HEK293 (cell line): ENCODE results near the gene RBM18.

Experiments used
- CTCF ChIA-PET: fragments of 350-600 bp; formaldehyde crosslinking; extraction: SDS; loops from one replicate; lab custom pipeline; 2021; ENCODE audit warnings: antibody characterized with exemption; lab: Yijun Ruan, JAX
- POLR2A ChIA-PET: fragments of 300-600 bp; formaldehyde crosslinking; extraction: SDS; loops from one replicate; lab custom pipeline; 2020; ENCODE audit warnings: antibody characterized with exemption, inconsistent platforms; lab: Yijun Ruan, JAX
- H3K27ac ChIP-seq: fragments of 200-500 bp; sonication (Bioruptor generic); 2 replicates; pipeline ENCODE4 v1.5.1; 2014; ENCODE audit warnings: low read depth, low read length, control low read depth, inconsistent platforms; ENCODE audit errors: extremely low read depth
- H3K36me3 ChIP-seq, 2 experiments: fragments of 200-500 bp in 1 of 2; sonication (Bioruptor generic) in 1 of 2; 1 replicate in 1 of 2; 2 replicates in 1 of 2; pipeline ENCODE4 v1.5.1; 2014 to 2017; ENCODE audit warnings: inconsistent platforms in 2 of 2, low read length in 2 of 2; ENCODE audit not compliant: control insufficient read depth in 2 of 2, insufficient read depth in 1 of 2
- H3K4me1 ChIP-seq: fragments of 200-500 bp; sonication (Bioruptor generic); 2 replicates; pipeline ENCODE4 v1.5.1; 2014; ENCODE audit warnings: mild to moderate bottlenecking, low read length, inconsistent platforms; ENCODE audit not compliant: control insufficient read depth, insufficient read depth
- H3K4me3 ChIP-seq: 2 replicates; pipeline ENCODE4 v1.5.1; 2011; ENCODE audit warnings: low read depth, mild to moderate bottlenecking, control low read depth, low read length, moderate library complexity
- H3K9me3 ChIP-seq: fragments of 200-500 bp; sonication (Bioruptor generic); 2 replicates; pipeline ENCODE4 v1.5.1; 2014; ENCODE audit warnings: low read depth, low read length, inconsistent platforms; ENCODE audit not compliant: control insufficient read depth, insufficient read depth
- GLIS2 ChIP-seq: fragments of 450-650 bp; formaldehyde crosslinking; IDR thresholded peaks from 2 replicates; pipeline ENCODE4 v1.5.1; 2016; ENCODE audit warnings: missing biosample characterization, missing genetic modification characterization
- RBAK ChIP-seq: fragments of 450-650 bp; formaldehyde crosslinking; IDR thresholded peaks from 2 replicates; pipeline ENCODE4 v1.5.1; 2016; ENCODE audit warnings: missing biosample characterization, missing genetic modification characterization
- ZBTB10 ChIP-seq: fragments of 450-650 bp; formaldehyde crosslinking; IDR thresholded peaks from 2 replicates; pipeline ENCODE4 v1.5.1; 2016; ENCODE audit warnings: missing biosample characterization, missing genetic modification characterization
- ZBTB6 ChIP-seq: fragments of 450-650 bp; formaldehyde crosslinking; IDR thresholded peaks from 2 replicates; pipeline ENCODE4 v1.5.1; 2017; ENCODE audit warnings: missing biosample characterization, missing genetic modification characterization
- ZFP3 ChIP-seq: fragments of 450-650 bp; formaldehyde crosslinking; IDR thresholded peaks from 2 replicates; pipeline ENCODE4 v1.5.1; 2016; ENCODE audit warnings: low read depth, missing biosample characterization, missing genetic modification characterization
- ZNF157 ChIP-seq: fragments of 450-650 bp; formaldehyde crosslinking; IDR thresholded peaks from 2 replicates; pipeline ENCODE4 v1.5.1; 2016; ENCODE audit warnings: missing biosample characterization, missing genetic modification characterization
- ZNF214 ChIP-seq: fragments of 450-650 bp; formaldehyde crosslinking; IDR thresholded peaks from 2 replicates; pipeline ENCODE4 v1.5.1; 2017; ENCODE audit warnings: missing biosample characterization, mild to moderate bottlenecking, missing genetic modification characterization, borderline replicate concordance
- ZNF223 ChIP-seq: fragments of 450-650 bp; formaldehyde crosslinking; IDR thresholded peaks from 2 replicates; pipeline ENCODE4 v1.5.1; 2016; ENCODE audit warnings: missing biosample characterization, missing genetic modification characterization
- ZNF449 ChIP-seq: fragments of 450-650 bp; formaldehyde crosslinking; IDR thresholded peaks from 2 replicates; pipeline ENCODE4 v1.5.1; 2017; ENCODE audit warnings: missing biosample characterization, mild to moderate bottlenecking, missing genetic modification characterization, moderate library complexity
- ZNF513 ChIP-seq: fragments of 450-650 bp; IDR thresholded peaks from 2 replicates; pipeline ENCODE4 v1.5.1; 2018; ENCODE audit warnings: missing biosample characterization, missing genetic modification characterization
- ZNF571 ChIP-seq: fragments of 450-650 bp; formaldehyde crosslinking; IDR thresholded peaks from 2 replicates; pipeline ENCODE4 v1.5.0; 2017; ENCODE audit warnings: missing biosample characterization, missing genetic modification characterization
- ZNF626 ChIP-seq: fragments of 450-650 bp; sonication (Bioruptor Pico); formaldehyde crosslinking; IDR thresholded peaks from 2 replicates; pipeline ENCODE4 v1.5.1; 2018; ENCODE audit warnings: missing biosample characterization, missing genetic modification characterization, inconsistent platforms
- ZNF692 ChIP-seq: fragments of 450-650 bp; formaldehyde crosslinking; IDR thresholded peaks from 2 replicates; pipeline ENCODE4 v1.5.1; 2016; ENCODE audit warnings: missing biosample characterization, missing genetic modification characterization
- ZNF704 ChIP-seq: fragments of 450-650 bp; formaldehyde crosslinking; IDR thresholded peaks from 2 replicates; pipeline ENCODE4 v1.5.1; 2016; ENCODE audit warnings: missing biosample characterization, missing genetic modification characterization
- ZNF830 ChIP-seq: fragments of 450-650 bp; IDR thresholded peaks from 2 replicates; pipeline ENCODE4 v1.5.0; 2018; ENCODE audit warnings: missing biosample characterization, missing genetic modification characterization, low read depth, mild to moderate bottlenecking, moderate library complexity

The RBM18 gene

GRCh38 chr9:122204055-122204454 lies 60.6 kb downstream of the RBM18 start:
- ChIA-PET POLR2A (no interaction called here), CTCF (interaction anchor here (1.0 kb wide), 1 partner anchor 22 kb away, joined by 3 read pairs; no protein-coding TSS in a partner anchor)
- no peaks in the 10 kb centered on the region for H3K4me1 ChIP-seq

More at GRCh38 chr9:122204055-122204454, 60.6 kb downstream of the RBM18 start:
- no peak overlapping the region for H3K27ac ChIP-seq
- H3K36me3 ChIP-seq, result no peaks in the 10 kb centered on the region
- no peaks in the 10 kb centered on the region for H3K9me3 ChIP-seq
- H3K4me3 ChIP-seq, result no peak overlapping the region
- no peak for TF ChIP-seq ZNF214 (tag by site-specific recombination)
- TF ChIP-seq ZBTB10 (tag by site-specific recombination), result no peak
- no peak for TF ChIP-seq ZNF513 (tag by site-specific recombination)
- no peak for TF ChIP-seq ZNF223 (tag by site-specific recombination)
- no peak for TF ChIP-seq ZNF692 (tag by site-specific recombination)
- no peak for TF ChIP-seq RBAK (tag by site-specific recombination)
- no peak for TF ChIP-seq ZNF571
- TF ChIP-seq ZNF626, result no peak
- TF ChIP-seq ZNF830 (tag by site-specific recombination), result no peak
- no peak for TF ChIP-seq ZNF704 (tag by site-specific recombination)
- TF ChIP-seq ZBTB6 (tag by site-specific recombination), result no peak
- no peak for TF ChIP-seq ZNF449
- TF ChIP-seq ZNF157 (tag by site-specific recombination), result no peak
- no peak for TF ChIP-seq GLIS2 (tag by site-specific recombination)
- TF ChIP-seq ZFP3, result no peak
